Esophagus muscularis mucosa (tissue), 4 donors: Measurements from ENCODE around the gene THG1L.

ENCODE experiments used
- CTCF ChIP-seq, 3 experiments: fragments of 200-600 bp in 2 of 3; fragments of 450-650 bp in 1 of 3; sonication (generic) in 2 of 3; IDR thresholded peaks; one replicate each; pipeline ENCODE4 v1.5.1; 2017 to 2019; ENCODE audit warnings: antibody characterized with exemption in 3 of 3, mild to moderate bottlenecking in 2 of 3, moderate library complexity in 1 of 3
- EP300 ChIP-seq: sonication (generic); formaldehyde crosslinking; IDR thresholded peaks from one replicate; pipeline ENCODE4 v1.6.1; 2017; ENCODE audit warnings: antibody characterized with exemption
- POLR2A ChIP-seq: fragments of 450-650 bp; IDR thresholded peaks from one replicate; pipeline ENCODE4 v1.6.1; 2017; ENCODE audit warnings: antibody characterized with exemption, moderate library complexity, mild to moderate bottlenecking, low read depth

GRCh38 chr5:157750320-157750719 lies 19.1 kb downstream of the THG1L start:
- TF ChIP-seq CTCF (IDR thresholded peaks at IDR 0.05) (no peak), POLR2A (no peak), EP300 (no peak)
